GM19351 (cell line): ENCODE results near the gene ACAD11.

Source experiments
- ATAC-seq: cut with Tn5 transposase; IDR thresholded peaks from one replicate; pipeline ENCODE4 v1.9.1; 2021; ENCODE audit warnings: mild to moderate bottlenecking, moderate library complexity; ENCODE audit not compliant: unreplicated experiment

ACAD11 gene, protein sequence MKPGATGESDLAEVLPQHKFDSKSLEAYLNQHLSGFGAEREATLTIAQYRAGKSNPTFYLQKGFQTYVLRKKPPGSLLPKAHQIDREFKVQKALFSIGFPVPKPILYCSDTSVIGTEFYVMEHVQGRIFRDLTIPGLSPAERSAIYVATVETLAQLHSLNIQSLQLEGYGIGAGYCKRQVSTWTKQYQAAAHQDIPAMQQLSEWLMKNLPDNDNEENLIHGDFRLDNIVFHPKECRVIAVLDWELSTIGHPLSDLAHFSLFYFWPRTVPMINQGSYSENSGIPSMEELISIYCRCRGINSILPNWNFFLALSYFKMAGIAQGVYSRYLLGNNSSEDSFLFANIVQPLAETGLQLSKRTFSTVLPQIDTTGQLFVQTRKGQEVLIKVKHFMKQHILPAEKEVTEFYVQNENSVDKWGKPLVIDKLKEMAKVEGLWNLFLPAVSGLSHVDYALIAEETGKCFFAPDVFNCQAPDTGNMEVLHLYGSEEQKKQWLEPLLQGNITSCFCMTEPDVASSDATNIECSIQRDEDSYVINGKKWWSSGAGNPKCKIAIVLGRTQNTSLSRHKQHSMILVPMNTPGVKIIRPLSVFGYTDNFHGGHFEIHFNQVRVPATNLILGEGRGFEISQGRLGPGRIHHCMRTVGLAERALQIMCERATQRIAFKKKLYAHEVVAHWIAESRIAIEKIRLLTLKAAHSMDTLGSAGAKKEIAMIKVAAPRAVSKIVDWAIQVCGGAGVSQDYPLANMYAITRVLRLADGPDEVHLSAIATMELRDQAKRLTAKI

DNA sequence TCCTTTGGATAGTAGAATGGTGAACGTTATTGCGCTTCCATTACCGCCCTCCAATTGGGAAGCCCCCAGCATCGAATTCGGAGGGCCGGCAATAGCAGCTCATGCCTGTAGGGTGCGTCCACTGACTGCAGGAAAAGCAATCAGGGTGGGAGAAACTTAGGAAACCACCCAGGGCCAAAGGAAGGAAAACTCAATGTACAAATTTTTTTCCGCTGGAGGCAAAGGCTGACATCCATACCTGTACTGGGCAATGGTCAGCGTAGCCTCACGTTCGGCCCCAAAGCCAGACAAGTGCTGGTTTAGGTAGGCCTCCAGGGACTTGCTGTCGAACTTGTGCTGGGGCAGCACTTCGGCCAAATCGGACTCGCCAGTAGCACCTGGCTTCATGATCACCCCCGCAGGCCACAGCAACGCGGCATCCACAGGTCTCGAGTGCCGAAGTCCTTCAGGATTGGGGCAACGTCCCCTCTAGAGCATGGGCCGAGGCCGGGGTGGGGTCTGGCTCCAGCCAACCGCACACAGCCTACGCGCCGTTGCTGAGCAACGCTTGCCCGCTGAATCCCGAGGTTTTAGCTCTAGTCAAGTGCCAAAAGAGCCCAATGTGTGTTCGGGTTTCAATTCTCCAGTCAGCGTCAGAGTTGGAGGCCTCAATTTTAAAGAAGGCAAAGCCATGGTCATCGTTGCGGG, at the start of gene ACAD11:
Gene ACAD11 (minus strand): TSS at position 445 of the 687 bp plus-strand sequence. CDS start 58 bp downstream, at position 387.
- ATAC-seq: peak; percentile 56

DNA sequence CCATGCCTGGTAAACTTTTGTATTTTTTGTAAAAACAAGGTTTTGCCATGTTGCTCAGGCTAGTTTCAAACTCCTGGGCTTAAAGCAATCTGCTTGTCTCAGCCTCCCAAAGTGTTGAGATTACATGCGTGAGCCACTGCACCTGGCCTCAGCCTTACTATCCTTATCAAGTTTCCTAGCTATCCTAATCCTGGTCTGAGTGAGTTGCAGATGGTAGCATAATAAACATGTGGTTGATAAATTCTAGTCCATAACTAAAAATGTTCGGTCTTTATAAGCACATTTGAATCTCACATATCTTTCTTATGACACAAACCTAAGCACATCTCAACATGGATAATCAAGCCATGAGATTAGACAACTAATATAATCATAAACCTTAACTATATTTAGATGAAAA, 44.1 kb upstream of the ACAD11 start:
- ATAC-seq: no peak

DNA sequence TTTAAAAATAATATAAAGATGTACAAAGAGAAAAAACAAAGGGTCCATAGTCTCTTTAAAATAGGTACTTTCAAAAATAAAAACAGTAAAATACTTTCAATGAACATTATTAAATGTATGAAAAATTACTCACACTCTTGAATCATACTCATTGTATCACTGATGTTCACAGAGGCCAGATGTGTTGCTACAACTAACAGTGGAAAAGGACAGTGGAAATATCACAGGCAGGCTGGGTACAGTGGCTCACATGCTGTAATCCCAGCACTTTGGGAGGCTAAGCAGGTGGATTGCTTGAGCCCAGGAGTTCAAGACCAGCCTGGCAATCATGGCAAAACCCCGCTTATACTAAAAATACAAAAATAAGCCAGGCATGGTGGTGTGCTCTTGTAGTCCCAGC, 35.8 kb upstream of the ACAD11 start:
- no peak for ATAC-seq

DNA sequence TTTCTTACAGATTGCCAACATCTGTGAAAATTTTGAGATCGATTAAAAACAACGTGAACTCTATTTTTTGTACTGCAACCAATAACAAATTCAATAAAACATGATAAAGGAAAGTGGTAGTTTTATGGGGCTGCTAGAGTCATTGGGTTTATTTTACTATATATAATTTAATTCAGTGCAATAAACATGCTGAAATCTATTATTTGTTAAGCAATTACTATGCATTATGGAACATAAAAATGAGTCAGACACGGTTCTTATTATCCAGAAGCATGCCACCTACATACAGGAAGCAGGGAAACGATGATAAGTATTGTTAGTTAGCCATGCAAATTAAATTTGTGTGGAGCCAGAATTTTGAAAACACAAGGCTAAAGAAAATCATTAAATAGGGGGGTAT, 35.4 kb upstream of the ACAD11 start:
- ATAC-seq: no peak

DNA sequence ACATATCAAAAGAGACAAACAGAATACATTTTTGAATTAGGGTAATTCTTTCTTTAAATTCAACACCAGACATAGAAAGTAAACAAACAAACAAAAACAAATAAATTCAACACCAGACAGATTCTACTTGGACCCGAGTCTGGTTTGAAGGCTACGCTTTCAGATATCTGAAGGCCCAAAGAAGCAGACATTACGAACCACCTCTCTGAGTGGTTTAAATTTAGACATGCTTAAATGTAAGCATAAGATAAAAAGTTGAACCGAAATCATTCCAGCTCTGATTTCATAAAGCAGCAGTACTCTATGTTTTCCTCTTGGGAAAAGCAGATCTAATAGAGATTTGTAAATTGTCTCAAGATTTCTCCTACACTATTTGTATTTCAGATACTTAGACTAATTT, 30.4 kb upstream of the ACAD11 start:
- ATAC-seq: no peak

DNA sequence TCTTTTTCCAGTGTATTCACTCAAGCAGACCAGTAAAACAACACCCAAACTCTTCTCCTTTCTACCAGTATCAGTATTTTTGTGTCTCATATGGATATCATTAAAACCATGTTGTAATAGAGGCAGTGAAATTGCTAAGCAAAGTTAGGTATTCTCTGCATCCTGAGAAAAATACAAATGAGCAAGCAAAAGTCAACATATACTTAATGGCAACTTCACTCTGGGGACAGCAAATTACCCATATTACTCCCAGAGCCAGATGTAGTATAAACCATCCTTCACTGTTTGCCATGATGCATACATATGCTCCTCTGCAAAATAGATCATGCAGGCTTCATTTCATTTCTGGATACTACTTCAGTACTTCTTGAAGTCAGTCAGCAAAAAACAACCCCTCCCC, 22.6 kb upstream of the ACAD11 start:
- no peak for ATAC-seq

DNA sequence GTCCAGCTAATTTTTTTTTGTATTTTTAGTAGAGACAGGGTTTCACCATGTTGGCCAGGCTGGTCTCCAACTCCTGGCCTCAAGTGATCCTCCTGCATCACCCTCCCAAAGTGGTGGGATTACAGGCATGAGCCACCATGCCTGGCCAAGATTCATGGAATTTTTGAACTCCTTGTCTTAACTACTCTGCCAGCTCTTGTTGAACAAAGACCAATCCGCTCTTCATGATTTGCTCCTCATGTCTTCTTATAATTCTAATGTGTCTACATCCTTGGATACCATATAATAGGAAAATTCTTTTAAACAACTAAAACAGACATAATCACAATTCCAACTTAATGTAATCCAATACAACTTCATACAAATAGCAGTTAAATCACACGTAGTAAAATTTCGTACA, 21.8 kb upstream of the ACAD11 start:
- ATAC-seq: no peak

DNA sequence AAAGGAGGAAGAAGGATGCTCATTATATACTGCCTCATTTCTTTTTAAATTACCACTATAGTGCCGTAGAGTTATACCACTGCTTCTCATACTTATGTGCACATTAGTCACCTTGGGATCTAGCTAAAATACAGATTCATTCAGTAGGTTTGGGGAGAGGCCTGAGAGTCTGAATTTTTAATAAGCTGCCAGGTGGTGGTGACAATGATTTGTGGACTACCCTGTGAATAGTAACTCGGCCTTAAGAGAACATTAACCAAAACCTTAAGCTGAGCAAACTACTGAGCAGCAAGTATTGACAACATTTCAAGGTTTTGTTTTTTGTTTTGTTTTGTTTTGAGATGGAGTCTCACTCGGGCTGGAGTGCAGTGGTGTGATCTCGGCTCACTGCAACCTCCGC, 20.3 kb upstream of the ACAD11 start:
- ATAC-seq: no peak

DNA sequence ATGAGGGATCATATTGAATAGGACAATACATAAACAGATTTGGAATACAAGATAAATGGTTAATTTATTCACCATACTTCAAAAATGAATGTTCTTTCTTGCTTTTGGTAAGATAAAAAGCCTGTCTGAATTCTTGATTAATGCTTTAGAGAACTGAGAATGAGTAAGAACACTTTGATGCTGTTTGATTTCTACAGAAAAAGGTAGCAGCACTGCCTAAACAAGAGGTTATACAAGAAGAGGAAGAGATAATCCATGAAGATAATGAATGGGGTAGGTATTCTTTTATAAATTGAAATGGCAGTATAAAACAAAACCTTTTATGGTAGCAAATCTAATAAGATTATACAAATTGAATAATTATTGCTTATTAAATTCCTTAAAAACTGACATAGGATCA, 15.8 kb upstream of the ACAD11 start:
- no peak for ATAC-seq

DNA sequence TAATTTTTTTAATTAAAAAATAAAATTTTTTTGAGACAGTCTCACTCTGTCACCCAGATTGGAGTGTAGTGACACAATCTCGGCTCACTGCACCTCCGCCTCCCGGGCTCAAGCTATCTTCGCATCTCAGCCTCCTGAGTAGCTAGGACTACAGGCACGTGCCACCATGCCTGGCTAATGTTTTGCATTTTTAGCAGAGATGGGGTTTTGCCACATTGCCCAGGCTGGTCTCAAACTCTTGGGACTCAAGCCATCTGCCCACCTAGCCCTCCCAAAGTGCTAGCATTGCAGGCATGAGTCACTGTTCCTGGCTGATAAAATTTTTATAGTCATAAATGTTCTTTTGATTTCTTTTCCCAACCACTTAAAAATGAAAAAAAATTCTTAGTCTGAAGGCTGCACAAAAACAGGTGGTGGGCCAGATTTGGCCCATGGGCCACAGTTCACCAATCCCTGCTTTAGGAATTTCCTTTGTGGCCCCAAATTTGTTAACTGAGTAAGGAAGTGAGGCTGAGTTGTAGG, 9.7 kb upstream of the ACAD11 start:
- ATAC-seq: no peak

DNA sequence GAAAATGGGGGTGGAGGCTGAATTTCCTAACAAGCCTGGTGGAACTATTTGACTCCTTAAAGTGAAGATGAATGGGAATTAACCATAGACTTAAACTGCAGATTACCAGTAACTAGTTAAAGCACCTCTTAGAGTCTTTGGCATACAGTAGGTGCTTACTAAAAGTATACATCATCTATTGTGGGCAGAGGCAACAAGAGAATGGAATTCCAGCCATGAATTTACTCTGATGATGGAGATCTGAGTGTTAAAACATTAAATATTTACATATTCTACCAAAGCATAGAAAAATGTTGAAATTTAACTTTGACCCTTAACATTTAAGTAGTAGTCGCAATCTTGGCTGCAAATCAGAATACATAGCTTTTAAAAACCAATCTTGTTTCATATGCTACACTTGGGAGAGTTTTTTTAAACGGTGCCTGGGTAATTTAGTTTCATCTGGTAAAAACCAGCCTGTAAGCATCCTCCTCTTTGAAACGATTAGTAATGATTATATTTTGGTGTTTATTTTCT, 5.7 kb upstream of the ACAD11 start:
- no peak for ATAC-seq

DNA sequence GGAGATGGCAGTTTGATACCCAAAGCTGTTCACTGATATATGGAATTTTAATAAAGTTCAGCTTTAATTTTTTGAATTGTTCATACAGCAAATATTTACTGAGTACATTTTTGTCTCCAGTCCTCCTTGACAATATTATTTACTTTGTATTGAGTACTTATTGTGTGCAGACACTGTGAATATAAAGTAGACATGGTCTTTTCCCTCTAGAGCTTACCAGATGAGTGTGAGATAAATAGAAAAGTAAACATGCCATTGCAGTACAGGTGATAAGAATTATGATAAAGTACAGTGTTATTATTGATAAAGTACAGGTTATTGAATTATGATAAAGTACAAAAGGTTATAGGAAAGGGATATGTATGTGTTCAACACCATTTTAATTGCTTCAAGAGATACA, 2.6 kb upstream of the ACAD11 start:
- no peak for ATAC-seq

DNA sequence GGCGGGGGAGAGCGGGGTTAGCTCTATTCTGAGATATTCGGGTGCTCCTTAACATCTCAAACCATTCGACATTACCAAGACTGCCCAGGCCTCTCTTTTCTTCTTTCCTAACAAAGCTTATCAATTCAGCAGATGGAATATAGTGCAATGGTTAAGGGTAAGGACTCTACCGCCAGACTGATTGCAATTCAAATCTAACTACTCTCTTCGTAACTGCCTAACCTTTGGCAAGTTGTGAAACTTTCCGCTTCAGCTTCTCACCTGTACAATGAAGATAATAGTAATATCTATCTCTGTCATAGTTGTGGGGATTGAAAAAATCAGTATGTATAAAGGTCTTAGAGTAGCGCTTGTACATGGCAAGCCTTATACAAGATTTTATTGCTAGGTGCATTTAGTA, 1.5 kb upstream of the ACAD11 start:
- ATAC-seq: no peak

DNA sequence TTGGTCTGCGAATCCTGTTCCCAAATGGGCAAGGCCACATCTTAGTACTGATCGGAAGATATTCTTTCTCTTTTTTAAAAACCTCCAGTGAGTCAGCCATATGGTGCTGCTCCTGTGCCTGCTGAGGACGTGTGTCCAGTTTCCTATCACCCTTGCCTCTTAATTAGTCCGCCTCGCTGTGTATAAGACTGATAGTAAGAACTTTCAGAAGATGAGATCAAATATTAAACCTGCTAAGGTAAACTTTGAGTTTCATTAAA, 1.1 kb upstream of the ACAD11 start:
- ATAC-seq: peak; percentile 15

DNA sequence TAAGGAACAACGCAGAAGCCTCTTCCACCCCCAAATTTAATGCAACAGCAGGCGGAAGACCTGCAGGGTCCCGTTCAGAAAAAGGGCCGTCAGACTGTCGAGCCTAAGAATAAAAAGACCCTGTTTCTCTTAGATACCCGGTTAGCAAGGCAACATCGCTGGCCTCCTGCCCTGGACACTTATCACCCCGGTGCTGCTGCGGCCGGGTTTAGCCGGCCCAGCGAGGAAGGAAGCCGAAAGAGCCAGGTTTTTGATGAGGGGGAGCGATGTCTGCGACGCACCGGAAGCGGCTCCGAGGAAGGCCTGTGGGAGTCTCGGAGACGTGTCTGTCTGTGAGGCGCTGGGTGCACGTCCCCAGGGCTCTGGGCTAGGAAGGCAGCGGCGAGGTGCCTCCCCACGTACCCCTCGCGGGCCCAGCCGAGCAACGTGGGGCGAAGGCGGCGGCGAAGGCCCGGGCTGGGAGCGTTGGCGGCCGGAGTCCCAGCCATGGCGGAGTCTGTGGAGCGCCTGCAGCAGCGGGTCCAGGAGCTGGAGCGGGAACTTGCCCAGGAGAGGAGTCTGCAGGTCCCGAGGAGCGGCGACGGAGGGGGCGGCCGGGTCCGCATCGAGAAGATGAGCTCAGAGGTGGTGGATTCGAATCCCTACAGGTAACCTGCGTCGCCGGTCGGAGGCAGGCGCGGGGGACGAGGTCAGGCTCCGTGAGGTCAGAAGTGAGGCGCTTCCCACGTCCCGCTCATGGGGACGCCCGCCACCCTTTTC, 622 bp upstream of the ACAD11 start, which contains the start of gene UBA5:
Gene UBA5 (plus strand): TSS at position 278 of the 759 bp plus-strand sequence. CDS start 209 bp downstream, at position 487.
- ATAC-seq: peak; percentile 70

DNA sequence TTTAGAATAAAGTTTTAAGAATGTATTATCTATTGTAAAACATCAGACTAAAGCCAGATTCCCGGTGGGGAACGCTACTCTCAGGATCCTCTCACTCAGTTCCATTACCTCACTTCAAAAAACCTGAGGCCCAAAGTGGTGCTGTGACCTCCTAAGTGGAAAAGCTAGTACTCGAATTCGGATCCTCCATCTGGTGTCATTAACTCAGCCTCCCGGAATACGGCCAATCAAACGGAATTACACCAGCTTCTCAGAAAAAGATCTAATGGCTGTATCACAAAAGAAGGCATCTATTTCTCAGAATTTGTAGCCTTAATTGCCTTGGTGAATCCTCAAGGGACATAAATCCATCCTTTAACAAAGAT, 627 bp downstream of the ACAD11 start:
- no peak for ATAC-seq

DNA sequence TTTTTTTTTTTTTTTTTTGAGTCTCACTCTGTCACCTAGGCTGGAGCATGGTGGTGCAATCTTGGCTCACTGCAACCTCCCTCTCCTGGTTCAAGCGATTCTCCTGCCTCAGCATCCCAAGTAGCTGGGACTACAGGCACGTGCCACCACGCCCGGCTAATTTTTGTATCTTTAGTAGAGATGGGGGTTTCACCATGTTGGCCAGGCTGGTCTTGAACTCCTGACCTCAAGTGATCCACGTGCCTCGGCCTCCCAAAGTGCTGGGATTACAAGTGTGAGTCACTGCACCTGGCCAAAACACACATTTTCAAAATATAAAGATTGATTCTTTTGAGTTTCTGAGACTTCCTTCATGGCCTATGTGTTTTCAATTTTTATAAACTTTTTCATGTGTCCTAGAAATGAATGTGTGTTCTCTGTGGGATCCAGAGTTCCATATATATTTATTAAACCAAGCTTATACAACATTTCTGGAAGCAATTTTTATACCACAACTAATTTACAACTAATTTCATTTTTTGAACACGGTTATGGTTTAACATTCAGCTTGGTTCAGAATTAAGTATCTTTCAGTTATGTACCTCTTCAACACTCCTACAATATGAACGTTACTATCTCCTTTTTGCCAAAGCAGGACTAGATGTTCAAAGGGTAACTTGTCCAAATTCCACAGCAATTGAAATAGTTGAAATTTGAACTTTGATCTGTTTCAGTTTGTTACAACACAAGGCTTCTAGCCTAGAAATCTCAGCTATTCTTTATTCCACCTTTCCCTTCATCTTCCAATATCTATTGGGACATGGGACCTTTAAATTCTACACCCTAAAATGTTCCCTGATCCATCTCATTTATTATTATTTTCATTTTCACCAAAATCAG, 1.5 kb downstream of the ACAD11 start:
- no peak for ATAC-seq

DNA sequence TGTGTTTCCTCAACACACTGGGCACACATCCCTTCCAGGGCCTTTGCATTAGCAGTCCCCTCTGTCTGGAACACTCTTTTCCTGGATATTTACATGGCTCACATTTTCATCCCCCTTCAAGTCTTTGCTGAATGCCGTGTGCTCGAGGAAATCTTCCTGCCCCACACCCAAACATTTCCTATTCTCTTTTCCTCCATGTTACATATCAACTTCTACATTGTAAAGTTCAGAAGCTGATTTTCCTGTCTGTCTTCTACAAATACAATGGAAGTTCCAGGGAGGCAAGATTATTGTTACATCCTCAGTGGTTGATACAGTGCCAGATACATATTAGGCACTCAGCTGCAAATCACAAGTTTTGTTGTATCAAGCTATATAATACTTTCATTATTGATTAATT, 4.1 kb downstream of the ACAD11 start:
- ATAC-seq: no peak

DNA sequence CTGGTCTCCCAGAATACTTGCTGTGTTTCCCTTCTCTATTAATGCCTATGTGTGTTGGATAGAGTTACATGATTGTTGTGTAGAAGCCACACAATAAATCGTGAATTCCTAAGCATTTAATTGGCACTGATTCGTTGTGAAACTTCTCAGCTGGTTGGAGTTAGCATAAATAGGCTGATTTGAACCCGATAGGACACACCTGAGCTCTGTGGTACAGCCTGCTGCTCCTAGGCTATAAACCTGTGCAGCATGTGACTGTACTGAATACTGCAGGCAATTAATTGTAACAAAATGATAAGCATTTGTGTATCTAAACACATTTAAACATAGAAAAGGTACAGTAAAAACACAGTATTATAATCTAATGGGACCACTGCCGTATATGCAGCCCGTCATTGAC, 4.9 kb downstream of the ACAD11 start:
- no peak for ATAC-seq

DNA sequence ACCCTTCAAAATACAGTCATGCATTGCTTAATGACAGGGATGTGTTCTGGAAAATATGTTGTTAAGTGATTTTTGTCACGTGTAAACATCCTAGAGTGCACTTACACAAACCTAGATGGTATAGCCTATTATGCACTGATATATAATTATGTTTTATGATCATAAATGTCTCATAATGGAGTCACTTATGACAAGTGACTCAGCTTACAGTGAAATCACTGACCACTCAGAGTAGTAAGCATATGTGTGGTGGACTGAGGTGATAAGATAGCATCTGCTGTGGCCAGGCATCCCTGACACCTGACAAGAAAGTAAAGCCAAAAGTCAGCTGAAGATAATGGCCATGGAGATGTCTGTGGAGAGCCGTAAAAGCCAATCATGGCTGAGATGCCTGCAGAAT, 5.4 kb downstream of the ACAD11 start:
- ATAC-seq: no peak
